ENCODE results near the gene KCNC3. TPM values are rescaled to one million over a fixed set of nuclear protein-coding genes. Genes with fewer than 3 reads are reported as not detected.

KCNC3 gene
- total and polyA plus RNA-seq, 2 of the 13 experiments (the other 11 are each of a cell fraction or from before 2014, with no cell fraction given): 0.29 to 1.7 TPM

GRCh38 chr19:50268041-50268440 is 61.1 kb downstream of the KCNC3 start:
- no TSS peak for BruUV-seq (replicated peaks)
- Histone ChIP-seq H3K4me2 (ENCODE audit: low read depth, low read length) (no peak overlapping the region), H3K9me3 (ENCODE audit: low read length) (no peaks in the 10 kb centered on the region), H3K36me3 (replicated peaks in 1 of 2; ENCODE audit: control insufficient read depth in 1 of 2, insufficient read depth in 2 of 2, low read length in 2 of 2) (peaks cover 0 to 2% of the 10 kb centered on the region in 2 experiments; a peak in 3 of 5 replicates), H3K27ac (ENCODE audit: extremely low read length, insufficient read depth, low read length) (no peak overlapping the region), H4K20me1 (ENCODE audit: insufficient read depth, low read length) (no peaks in the 10 kb centered on the region), H3K9ac (ENCODE audit: insufficient read depth, low read depth, low read length) (no peak overlapping the region), H3K79me2 (ENCODE audit: insufficient read depth, low read length) (no peaks in the 10 kb centered on the region), H3K4me3 (replicated peaks in 1 of 3; ENCODE audit: insufficient read depth in 1 of 3, low read depth in 2 of 3, low read length in 3 of 3) (no peak overlapping the region), H2AFZ (ENCODE audit: low read length) (no peak overlapping the region), H3K27me3 (ENCODE audit: control insufficient read depth in 1 of 2, insufficient read depth in 2 of 2, low read length in 2 of 2) (no peaks in the 10 kb centered on the region), H3K4me1 (ENCODE audit: insufficient read depth, low read length) (peaks cover 12% of the 10 kb centered on the region)
- DNase-seq (ENCODE audit: low spot score): no peak
- FAIRE-seq: no peak
- 90% methylated on average over 13 of the region's 13 CpGs for WGBS (ENCODE audit: low lambda C conversion rate)
- POLR2A ChIA-PET: no interaction called here
- no peak for ATAC-seq
- in situ Hi-C loops (cut with HindIII; ENCODE audit: extremely low pct_ligation_motif_present, low pct_unique_long_range_greater_than_20kb) (no loop called here), intact Hi-C loops (cut with micrococcal nuclease; ENCODE audit: unreplicated experiment) (no loop called here)
- no peak for TF ChIP-seq ZNF652 (CRISPR knock-in tag; IDR thresholded peaks at IDR 0.05; ENCODE audit: borderline replicate concordance, low read depth)
- no peak for TF ChIP-seq ZNF564 (CRISPR knock-in tag; IDR thresholded peaks at IDR 0.05)
- no peak for TF ChIP-seq MLXIP (CRISPR knock-in tag; IDR thresholded peaks at IDR 0.05; ENCODE audit: borderline replicate concordance)
- TF ChIP-seq TP53 (CRISPR knock-in tag; conservative IDR thresholded peaks at IDR 0.05): no peak
- TF ChIP-seq ISX (CRISPR knock-in tag; conservative IDR thresholded peaks at IDR 0.05): no peak
- no peak for TF ChIP-seq DRAP1 (CRISPR knock-in tag; IDR thresholded peaks at IDR 0.05)
- CTCF ChIA-PET (ENCODE audit: low intra/inter-chr PET ratio, low total read pairs): no interaction called here

Data from HepG2 (cell line).